ENCODE data around the gene SLC9A3.
A peak's percentile ranks its signal among the peaks of the same experiment; 100 is the strongest.

The SLC9A3 gene

GRCh38 chr5:458547-459353 is 65.5 kb downstream of the SLC9A3 start:
- DNase-seq (ENCODE audit: low read depth): peak; percentile 62

GRCh38 chr5:457195-457961 is 66.9 kb downstream of the SLC9A3 start:
- no peak for DNase-seq (ENCODE audit: low read depth)

- no peak for DNase-seq (ENCODE audit: low read depth)
These were observed 67.7 kb downstream of the SLC9A3 start for GRCh38 chr5:456351-457194.

- no peak for DNase-seq (ENCODE audit: low read depth)
These were observed 68.4 kb downstream of the SLC9A3 start for GRCh38 chr5:455806-456205.

- DNase-seq (ENCODE audit: low read depth): no peak
These were observed 69.3 kb downstream of the SLC9A3 start for GRCh38 chr5:454936-455335.

GRCh38 chr5:453725-454481 is 70.3 kb downstream of the SLC9A3 start:
- no peak for DNase-seq (ENCODE audit: low read depth)

GRCh38 chr5:452978-453710 is 71.1 kb downstream of the SLC9A3 start:
- no peak for DNase-seq (ENCODE audit: low read depth)

GRCh38 chr5:451587-452458 is 72.4 kb downstream of the SLC9A3 start:
- no peak for DNase-seq (ENCODE audit: low read depth)

- DNase-seq (ENCODE audit: low read depth): no peak
These were observed 75.1 kb downstream of the SLC9A3 start for GRCh38 chr5:449151-449550.

GRCh38 chr5:448766-449090 is 75.5 kb downstream of the SLC9A3 start:
- no peak for DNase-seq (ENCODE audit: low read depth)

GRCh38 chr5:448061-448765 is 76.0 kb downstream of the SLC9A3 start:
- no peak for DNase-seq (ENCODE audit: low read depth)

GRCh38 chr5:447501-447900 is 76.7 kb downstream of the SLC9A3 start:
- DNase-seq (ENCODE audit: low read depth): no peak

GRCh38 chr5:446883-447263 is 77.4 kb downstream of the SLC9A3 start:
- no peak for DNase-seq (ENCODE audit: low read depth)

GRCh38 chr5:446066-446882 is 78.0 kb downstream of the SLC9A3 start:
- no peak for DNase-seq (ENCODE audit: low read depth)

- DNase-seq (ENCODE audit: low read depth): no peak
These were observed 78.7 kb downstream of the SLC9A3 start for GRCh38 chr5:445591-445990.

GRCh38 chr5:444226-444625 is 80.0 kb downstream of the SLC9A3 start:
- DNase-seq (ENCODE audit: low read depth): no peak

GRCh38 chr5:443239-444151 is 80.8 kb downstream of the SLC9A3 start:
- peak; percentile 19 for DNase-seq (ENCODE audit: low read depth)
